WTC11 (cell line): ENCODE measurements around the gene DCP1A. TPM values are rescaled to one million over a fixed set of nuclear protein-coding genes. Genes with fewer than 3 reads are reported as not detected.
A peak's percentile ranks its signal among the peaks of the same experiment; 100 is the strongest.

Experiments
- ATAC-seq: fragments of 200-7000 bp; cut with Tn5 transposase; 2 replicates; pipeline ENCODE4 v1.10.0; 2021; ENCODE audit warnings: mild to moderate bottlenecking, moderate library complexity
- CTCF ChIA-PET: fragments of 300-600 bp; sonication (Branson Sonifier 250); formaldehyde crosslinking; loops from one replicate; lab custom pipeline; 2021; ENCODE audit warnings: antibody characterized with exemption; lab: Charles Lee
- POLR2A ChIA-PET: fragments of 350-600 bp; sonication (Branson Sonifier 250); formaldehyde crosslinking; loops from one replicate; lab custom pipeline; 2021; ENCODE audit warnings: antibody characterized with exemption; lab: Charles Lee
- DNase-seq: peaks from one replicate; pipeline ENCODE4 v3.0.0; 2021; ENCODE audit warnings: low spot score
- H3K27ac Mint-ChIP-seq: 2 replicates; pipeline ENCODE4 v1.8.0; 2021; ENCODE audit warnings: mixed read lengths
- H3K27me3 Mint-ChIP-seq: 2 replicates; pipeline ENCODE4 v1.8.0; 2021; ENCODE audit warnings: low read depth, mild to moderate bottlenecking, moderate library complexity, mixed read lengths
- H3K36me3 Mint-ChIP-seq: 2 replicates; pipeline ENCODE4 v1.8.0; 2021; ENCODE audit warnings: mixed read lengths
- H3K4me1 Mint-ChIP-seq: 2 replicates; pipeline ENCODE4 v1.8.0; 2022; ENCODE audit warnings: mixed read lengths
- H3K4me3 Mint-ChIP-seq: 2 replicates; pipeline ENCODE4 v1.8.0; 2021; ENCODE audit warnings: mild to moderate bottlenecking, moderate library complexity, mixed read lengths
- H3K9me3 Mint-ChIP-seq: 2 replicates; pipeline ENCODE4 v1.8.0; 2021; ENCODE audit warnings: mixed read lengths
- ESRRA ChIP-seq: sonication (generic); formaldehyde crosslinking; IDR thresholded peaks from 2 replicates; pipeline ENCODE4 v1.8.1; 2022; ENCODE audit warnings: mild to moderate bottlenecking, missing genetic modification reagents, borderline replicate concordance
- ETV6 ChIP-seq: sonication (generic); formaldehyde crosslinking; IDR thresholded peaks from 2 replicates; pipeline ENCODE4 v1.8.1; 2022; ENCODE audit warnings: mild to moderate bottlenecking, missing genetic modification reagents
- FOXK1 ChIP-seq: sonication (generic); formaldehyde crosslinking; IDR thresholded peaks from 2 replicates; pipeline ENCODE4 v1.8.0; 2022; ENCODE audit warnings: mild to moderate bottlenecking, moderate library complexity, missing genetic modification reagents
- FOXP1 ChIP-seq: sonication (generic); formaldehyde crosslinking; IDR thresholded peaks from 2 replicates; pipeline ENCODE4 v1.8.0; 2022; ENCODE audit warnings: missing genetic modification reagents, mild to moderate bottlenecking, moderate library complexity, borderline replicate concordance
- HMGA2 ChIP-seq: fragments of 250-450 bp; sonication (Bioruptor Pico); IDR thresholded peaks from 2 replicates; pipeline ENCODE4 v1.4.0; 2021; ENCODE audit warnings: mild to moderate bottlenecking, moderate library complexity
- HMGXB4 ChIP-seq: sonication (generic); formaldehyde crosslinking; IDR thresholded peaks from 2 replicates; pipeline ENCODE4 v1.8.1; 2023; ENCODE audit warnings: mild to moderate bottlenecking, moderate library complexity, missing genetic modification reagents
- NFATC4 ChIP-seq: fragments of 250-450 bp; sonication (Bioruptor Pico); IDR thresholded peaks from 2 replicates; pipeline ENCODE4 v1.9.0; 2021; ENCODE audit warnings: mild to moderate bottlenecking
- NFE2L1 ChIP-seq: sonication (generic); formaldehyde crosslinking; IDR thresholded peaks from 2 replicates; pipeline ENCODE4 v1.8.1; 2023; ENCODE audit warnings: missing genetic modification reagents
- NR2C2 ChIP-seq: sonication (generic); formaldehyde crosslinking; IDR thresholded peaks from 2 replicates; pipeline ENCODE4 v1.8.0; 2022; ENCODE audit warnings: mild to moderate bottlenecking, missing genetic modification reagents
- PRDM15 ChIP-seq: sonication (generic); formaldehyde crosslinking; IDR thresholded peaks from 2 replicates; pipeline ENCODE4 v1.8.0; 2022; ENCODE audit warnings: missing genetic modification reagents
- RELA ChIP-seq: sonication (generic); formaldehyde crosslinking; IDR thresholded peaks from 2 replicates; pipeline ENCODE4 v1.8.1; 2022; ENCODE audit warnings: missing genetic modification reagents, mild to moderate bottlenecking, borderline replicate concordance
- SMAD4 ChIP-seq: sonication (generic); formaldehyde crosslinking; IDR thresholded peaks from 2 replicates; pipeline ENCODE4 v1.8.0; 2022; ENCODE audit warnings: mild to moderate bottlenecking, missing genetic modification reagents
- TEAD1 ChIP-seq: sonication (generic); formaldehyde crosslinking; IDR thresholded peaks from 2 replicates; pipeline ENCODE4 v1.8.0; 2022; ENCODE audit warnings: mild to moderate bottlenecking, missing genetic modification reagents
- ZMAT4 ChIP-seq: fragments of 250-450 bp; sonication (Bioruptor Pico); IDR thresholded peaks from 2 replicates; pipeline ENCODE4 v1.9.0; 2021; ENCODE audit warnings: mild to moderate bottlenecking
- ZNF219 ChIP-seq: sonication (generic); formaldehyde crosslinking; IDR thresholded peaks from 2 replicates; pipeline ENCODE4 v1.8.0; 2023; ENCODE audit warnings: missing genetic modification reagents, mild to moderate bottlenecking, borderline replicate concordance
- total RNA-seq: library from RNA; stranded (reverse); gene quantifications from 3 replicates; pipeline ENCODE4 v1.2.3, GENCODE V29; 2021
- TF ChIP-seq, protein P1 (sequence below): sonication (generic); formaldehyde crosslinking; IDR thresholded peaks from 2 replicates; pipeline ENCODE4 v1.8.0; 2022; ENCODE audit warnings: mild to moderate bottlenecking, missing genetic modification reagents
- TF ChIP-seq, protein P2 (sequence below): sonication (generic); formaldehyde crosslinking; IDR thresholded peaks from 2 replicates; pipeline ENCODE4 v1.8.0; 2023; ENCODE audit warnings: mild to moderate bottlenecking, missing genetic modification reagents
- TF ChIP-seq, protein P3 (sequence below): fragments of 250-450 bp; sonication (Bioruptor Pico); conservative IDR thresholded peaks from 2 replicates; pipeline ENCODE4 v1.9.0; 2021; ENCODE audit warnings: mild to moderate bottlenecking
- TF ChIP-seq, protein P4 (sequence below): sonication (generic); formaldehyde crosslinking; IDR thresholded peaks from 2 replicates; pipeline ENCODE4 v1.8.0; 2022; ENCODE audit warnings: mild to moderate bottlenecking, missing genetic modification reagents

Gene DCP1A
- total RNA-seq, 1 experiment from 2014 or later: 19.1 TPM

- TF ChIP-seq ESRRA (CRISPR knock-in tag) (peak; percentile 100), PRDM15 (0 out of 2 replicates have a peak, but pooled peaks have one; percentile 7), NFE2L1 (0 out of 2 replicates have a peak, but pooled peaks have one; percentile 50), HMGXB4 (CRISPR knock-in tag) (peak; percentile 21; the same call in 1 of the 2 replicates), FOXP1 (CRISPR knock-in tag) (peak; percentile 15; the same call in 1 of the 2 replicates), ZNF219 (CRISPR knock-in tag) (peak; percentile 47; the same call in 1 of the 2 replicates), HMGA2 (CRISPR knock-in tag) (no peak), SMAD4 (CRISPR knock-in tag) (no peak), NFATC4 (no peak), ETV6 (peak; percentile 48; the same call in 1 of the 2 replicates)
- TF ChIP-seq, protein P1, sequence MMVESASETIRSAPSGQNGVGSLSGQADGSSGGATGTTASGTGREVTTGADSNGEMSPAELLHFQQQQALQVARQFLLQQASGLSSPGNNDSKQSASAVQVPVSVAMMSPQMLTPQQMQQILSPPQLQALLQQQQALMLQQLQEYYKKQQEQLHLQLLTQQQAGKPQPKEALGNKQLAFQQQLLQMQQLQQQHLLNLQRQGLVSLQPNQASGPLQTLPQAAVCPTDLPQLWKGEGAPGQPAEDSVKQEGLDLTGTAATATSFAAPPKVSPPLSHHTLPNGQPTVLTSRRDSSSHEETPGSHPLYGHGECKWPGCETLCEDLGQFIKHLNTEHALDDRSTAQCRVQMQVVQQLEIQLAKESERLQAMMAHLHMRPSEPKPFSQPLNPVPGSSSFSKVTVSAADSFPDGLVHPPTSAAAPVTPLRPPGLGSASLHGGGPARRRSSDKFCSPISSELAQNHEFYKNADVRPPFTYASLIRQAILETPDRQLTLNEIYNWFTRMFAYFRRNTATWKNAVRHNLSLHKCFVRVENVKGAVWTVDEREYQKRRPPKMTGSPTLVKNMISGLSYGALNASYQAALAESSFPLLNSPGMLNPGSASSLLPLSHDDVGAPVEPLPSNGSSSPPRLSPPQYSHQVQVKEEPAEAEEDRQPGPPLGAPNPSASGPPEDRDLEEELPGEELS (CRISPR knock-in tag): peak; percentile 66; the same call in 1 of the 2 replicates
These were observed 91.3 kb downstream of the DCP1A start, which contains the start of gene TKT (continued) for GRCh38 chr3:53255775-53256703.

DNA sequence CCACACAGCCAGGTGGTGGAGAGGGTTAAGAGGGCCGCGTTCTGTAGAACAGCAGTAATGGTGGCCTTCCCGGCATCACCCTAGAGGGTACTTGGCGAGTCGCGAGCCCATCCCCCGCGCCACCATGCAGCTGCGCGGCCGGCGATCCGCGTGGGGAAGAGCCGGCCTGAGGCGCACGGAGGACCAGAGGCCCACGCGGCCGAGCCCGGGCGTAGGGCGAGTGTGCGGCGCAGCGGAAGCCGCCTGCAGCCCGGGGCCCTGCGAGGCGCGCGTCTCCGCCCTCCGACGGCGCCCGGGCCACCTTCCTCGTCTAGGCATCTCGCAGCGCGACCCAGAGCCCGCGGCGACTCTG lies 91.9 kb downstream of the DCP1A start:
- H3K4me1 Mint-ChIP-seq: peaks cover 65% of the 10 kb centered on the region
- TF ChIP-seq, protein P2, sequence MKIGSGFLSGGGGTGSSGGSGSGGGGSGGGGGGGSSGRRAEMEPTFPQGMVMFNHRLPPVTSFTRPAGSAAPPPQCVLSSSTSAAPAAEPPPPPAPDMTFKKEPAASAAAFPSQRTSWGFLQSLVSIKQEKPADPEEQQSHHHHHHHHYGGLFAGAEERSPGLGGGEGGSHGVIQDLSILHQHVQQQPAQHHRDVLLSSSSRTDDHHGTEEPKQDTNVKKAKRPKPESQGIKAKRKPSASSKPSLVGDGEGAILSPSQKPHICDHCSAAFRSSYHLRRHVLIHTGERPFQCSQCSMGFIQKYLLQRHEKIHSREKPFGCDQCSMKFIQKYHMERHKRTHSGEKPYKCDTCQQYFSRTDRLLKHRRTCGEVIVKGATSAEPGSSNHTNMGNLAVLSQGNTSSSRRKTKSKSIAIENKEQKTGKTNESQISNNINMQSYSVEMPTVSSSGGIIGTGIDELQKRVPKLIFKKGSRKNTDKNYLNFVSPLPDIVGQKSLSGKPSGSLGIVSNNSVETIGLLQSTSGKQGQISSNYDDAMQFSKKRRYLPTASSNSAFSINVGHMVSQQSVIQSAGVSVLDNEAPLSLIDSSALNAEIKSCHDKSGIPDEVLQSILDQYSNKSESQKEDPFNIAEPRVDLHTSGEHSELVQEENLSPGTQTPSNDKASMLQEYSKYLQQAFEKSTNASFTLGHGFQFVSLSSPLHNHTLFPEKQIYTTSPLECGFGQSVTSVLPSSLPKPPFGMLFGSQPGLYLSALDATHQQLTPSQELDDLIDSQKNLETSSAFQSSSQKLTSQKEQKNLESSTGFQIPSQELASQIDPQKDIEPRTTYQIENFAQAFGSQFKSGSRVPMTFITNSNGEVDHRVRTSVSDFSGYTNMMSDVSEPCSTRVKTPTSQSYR: no peak
- no peak for TF ChIP-seq RELA (CRISPR knock-in tag)
- no peak for TF ChIP-seq NFE2L1
- TF ChIP-seq TEAD1 (CRISPR knock-in tag): 0 out of 2 replicates have a peak, but pooled peaks have one; percentile 8
- TF ChIP-seq ZMAT4 (CRISPR knock-in tag): no peak
- TF ChIP-seq, protein P3, sequence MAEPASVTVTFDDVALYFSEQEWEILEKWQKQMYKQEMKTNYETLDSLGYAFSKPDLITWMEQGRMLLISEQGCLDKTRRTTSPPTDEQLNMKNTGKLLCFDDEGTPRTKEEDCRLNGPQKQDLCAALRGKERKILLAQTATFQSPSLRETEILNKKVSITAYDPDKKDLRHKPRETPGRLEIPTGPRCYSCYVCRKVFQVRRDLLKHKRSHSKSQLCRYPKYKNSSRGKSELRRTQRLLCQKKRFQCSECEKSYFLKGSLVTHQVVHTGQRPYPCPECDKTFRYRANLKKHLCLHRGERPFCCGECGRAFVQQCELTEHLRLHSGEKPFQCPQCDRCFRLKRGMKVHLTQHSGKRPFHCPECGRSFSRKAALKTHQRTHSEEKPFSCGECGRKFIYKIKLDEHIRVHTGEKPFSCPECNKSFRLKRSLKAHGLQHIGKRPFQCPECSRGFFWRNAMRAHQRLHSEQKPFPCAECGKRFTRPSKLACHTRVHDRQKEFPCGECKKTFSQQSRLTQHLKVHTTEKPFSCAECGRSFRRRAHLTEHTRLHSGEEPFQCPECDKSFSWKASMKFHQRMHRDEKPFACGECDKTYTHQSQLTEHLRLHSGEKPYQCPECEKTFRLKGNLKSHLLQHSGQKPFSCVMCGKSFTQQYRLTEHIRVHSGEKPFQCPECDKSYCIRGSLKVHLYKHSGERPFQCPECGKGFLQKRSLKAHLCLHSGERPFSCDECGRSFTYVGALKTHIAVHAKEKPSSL (CRISPR knock-in tag): no peak
- TF ChIP-seq, protein P4, sequence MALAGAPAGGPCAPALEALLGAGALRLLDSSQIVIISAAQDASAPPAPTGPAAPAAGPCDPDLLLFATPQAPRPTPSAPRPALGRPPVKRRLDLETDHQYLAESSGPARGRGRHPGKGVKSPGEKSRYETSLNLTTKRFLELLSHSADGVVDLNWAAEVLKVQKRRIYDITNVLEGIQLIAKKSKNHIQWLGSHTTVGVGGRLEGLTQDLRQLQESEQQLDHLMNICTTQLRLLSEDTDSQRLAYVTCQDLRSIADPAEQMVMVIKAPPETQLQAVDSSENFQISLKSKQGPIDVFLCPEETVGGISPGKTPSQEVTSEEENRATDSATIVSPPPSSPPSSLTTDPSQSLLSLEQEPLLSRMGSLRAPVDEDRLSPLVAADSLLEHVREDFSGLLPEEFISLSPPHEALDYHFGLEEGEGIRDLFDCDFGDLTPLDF (CRISPR knock-in tag): no peak
- TF ChIP-seq NR2C2: no peak
- TF ChIP-seq FOXK1 (CRISPR knock-in tag): no peak

More for the DNA sequence above, 91.9 kb downstream of the DCP1A start:
- Mint-ChIP-seq H3K36me3 (peaks cover 9% of the 10 kb centered on the region), H3K27ac (no peak overlapping the region), H3K27me3 (peaks cover 9% of the 10 kb centered on the region; the same call in 1 of the 2 replicates), H3K9me3 (no peaks in the 10 kb centered on the region), H3K4me3 (peak overlapping the region; percentile 85)
- DNase-seq (no peak), ATAC-seq (no peak)
- ChIA-PET POLR2A (interaction anchor here (1.5 to 2.7 kb wide), 4 partner anchors 12 to 92 kb away, joined by 4 to 10 read pairs (median 6); partner anchors contain the start of gene DCP1A), CTCF (interaction anchor here (0.7 kb wide), 1 partner anchor 36 kb away, joined by 3 read pairs; no protein-coding TSS in a partner anchor)
